Neuronal stem cell (in vitro differentiated cells): ENCODE measurements around the gene CYB5B.

Experiments
- DNase-seq: peaks from one replicate; pipeline ENCODE4 v3.0.0-alpha.2; 2013; ENCODE audit warnings: low spot score
- H2AFZ ChIP-seq: one replicate; pipeline ENCODE4 v1.6.1; 2013; ENCODE audit warnings: mild to moderate bottlenecking, low read length, inconsistent platforms
- H2AK5ac ChIP-seq: 2 replicates; pipeline ENCODE4 v1.6.1; 2013; ENCODE audit warnings: low read depth, mild to moderate bottlenecking, inconsistent platforms, low read length, moderate library complexity, mixed read lengths
- H2BK120ac ChIP-seq: 2 replicates; pipeline ENCODE4 v1.6.1; 2013; ENCODE audit warnings: low read depth, mild to moderate bottlenecking, inconsistent platforms, low read length, moderate library complexity, mixed read lengths
- H2BK12ac ChIP-seq: one replicate; pipeline ENCODE4 v1.6.1; 2013; ENCODE audit warnings: low read length, inconsistent platforms
- H2BK15ac ChIP-seq: 2 replicates; pipeline ENCODE4 v1.6.1; 2013; ENCODE audit warnings: mild to moderate bottlenecking, low read length, inconsistent platforms, mixed read lengths
- H2BK5ac ChIP-seq: one replicate; pipeline ENCODE4 v1.6.1; 2013; ENCODE audit warnings: inconsistent platforms, mild to moderate bottlenecking, low read length, moderate library complexity
- H3K14ac ChIP-seq: one replicate; pipeline ENCODE4 v1.6.1; 2013; ENCODE audit warnings: low read length, inconsistent platforms
- H3K18ac ChIP-seq: 2 replicates; pipeline ENCODE4 v1.6.1; 2013; ENCODE audit warnings: low read length, inconsistent platforms
- H3K23ac ChIP-seq: 2 replicates; pipeline ENCODE4 v1.6.1; 2013; ENCODE audit warnings: low read depth, mild to moderate bottlenecking, mixed read lengths, low read length, inconsistent platforms; ENCODE audit not compliant: poor library complexity
- H3K27ac ChIP-seq: replicated peaks from 3 replicates; pipeline ENCODE4 v1.5.1; 2013; ENCODE audit warnings: low read length, inconsistent platforms
- H3K27me3 ChIP-seq, 3 experiments: 2 replicates each; pipeline ENCODE4 v1.6.1; 2013; ENCODE audit warnings: low read length in 3 of 3, mild to moderate bottlenecking in 2 of 3, inconsistent platforms in 1 of 3, low read depth in 1 of 3, mixed read lengths in 1 of 3, moderate library complexity in 1 of 3; ENCODE audit not compliant: control insufficient read depth in 3 of 3, insufficient read depth in 3 of 3
- H3K36me3 ChIP-seq, 2 donors: replicated peaks in 1 of 2; 2 replicates each; pipeline ENCODE4 v1.6.1; 2013; ENCODE audit warnings: low read length in 2 of 2; ENCODE audit not compliant: control insufficient read depth in 2 of 2, insufficient read depth in 2 of 2
- H3K4ac ChIP-seq: 2 replicates; pipeline ENCODE4 v1.6.1; 2013; ENCODE audit warnings: inconsistent platforms, mild to moderate bottlenecking, low read length, moderate library complexity
- H3K4me1 ChIP-seq, 2 donors: 1 replicate in 1 of 2; 2 replicates in 1 of 2; pipeline ENCODE4 v1.6.1; 2013; ENCODE audit warnings: low read length in 2 of 2, low read depth in 1 of 2; ENCODE audit not compliant: control insufficient read depth in 2 of 2, insufficient read depth in 1 of 2
- H3K4me2 ChIP-seq: one replicate; pipeline ENCODE4 v1.6.1; 2013; ENCODE audit warnings: mild to moderate bottlenecking, low read length, inconsistent platforms; ENCODE audit not compliant: insufficient read depth, poor library complexity, severe bottlenecking
- H3K4me3 ChIP-seq, 2 donors: 2 replicates each; pipeline ENCODE4 v1.5.1; 2013; ENCODE audit warnings: low read length in 2 of 2, mild to moderate bottlenecking in 2 of 2, inconsistent platforms in 1 of 2, moderate library complexity in 1 of 2
- H3K79me1 ChIP-seq: one replicate; pipeline ENCODE4 v1.6.1; 2013; ENCODE audit warnings: low read depth, mild to moderate bottlenecking, inconsistent platforms, low read length, moderate library complexity
- H3K9ac ChIP-seq: one replicate; pipeline ENCODE4 v1.6.1; 2013; ENCODE audit warnings: mild to moderate bottlenecking, low read depth, low read length, inconsistent platforms; ENCODE audit not compliant: poor library complexity
- H3K9me3 ChIP-seq, 2 donors: replicated peaks in 1 of 2; 2 replicates each; pipeline versions ENCODE3 to v1.6.1; 2013; ENCODE audit warnings: low read length in 2 of 2, mild to moderate bottlenecking in 2 of 2, inconsistent platforms in 1 of 2, low read depth in 1 of 2, mixed read lengths in 1 of 2, moderate library complexity in 1 of 2; ENCODE audit not compliant: control insufficient read depth in 2 of 2, insufficient read depth in 1 of 2
- H4K8ac ChIP-seq: one replicate; pipeline ENCODE4 v1.6.1; 2013; ENCODE audit warnings: low read depth, mild to moderate bottlenecking, inconsistent platforms, low read length, moderate library complexity
- H4K91ac ChIP-seq: one replicate; pipeline ENCODE4 v1.6.1; 2013; ENCODE audit warnings: low read length, low read depth, mild to moderate bottlenecking, inconsistent platforms; ENCODE audit not compliant: poor library complexity
- whole genome bisulfite sequencing, 2 donors: extraction: QIAGEN DNeasy Blood & Tissue Kit; methylation state at CpG; one replicate each; pipeline ENCODE4 v1.1.7; 2013; ENCODE audit warnings: missing lambda C conversion rate in 2 of 2, mixed read lengths in 1 of 2; ENCODE audit not compliant: insufficient read length in 2 of 2, insufficient replicate concordance in 1 of 2; ENCODE audit errors: extremely low coverage in 2 of 2; 5-methylcytosine and 5-hydroxymethylcytosine counted together

The CYB5B gene

GRCh38 chr16:69494991-69495392 is 70.6 kb downstream of the CYB5B start:
- Histone ChIP-seq H4K91ac (no peak overlapping the region), H3K23ac (no peak overlapping the region), H3K4me1 (peaks cover 6 to 12% of the 10 kb centered on the region in 2 donors), H3K27ac (no peak overlapping the region), H3K18ac (no peak overlapping the region), H3K4me3 (no peak overlapping the region), H3K4ac (no peak overlapping the region), H2BK5ac (no peak overlapping the region), H3K36me3 (no peaks in the 10 kb centered on the region), H3K27me3 (no peaks in the 10 kb centered on the region), H3K9ac (no peak overlapping the region), H2BK12ac (no peak overlapping the region), H2BK120ac (no peak overlapping the region), H3K4me2 (no peak overlapping the region), H2AFZ (no peak overlapping the region), H3K9me3 (no peaks in the 10 kb centered on the region), H4K8ac (no peak overlapping the region), H3K14ac (no peak overlapping the region), H3K79me1 (no peaks in the 10 kb centered on the region), H2AK5ac (no peak overlapping the region), H2BK15ac (no peak overlapping the region)
- DNase-seq = no peak
- WGBS, 2 donors = no CpG with 5 or more reads among the region's 4 CpGs

DNA sequence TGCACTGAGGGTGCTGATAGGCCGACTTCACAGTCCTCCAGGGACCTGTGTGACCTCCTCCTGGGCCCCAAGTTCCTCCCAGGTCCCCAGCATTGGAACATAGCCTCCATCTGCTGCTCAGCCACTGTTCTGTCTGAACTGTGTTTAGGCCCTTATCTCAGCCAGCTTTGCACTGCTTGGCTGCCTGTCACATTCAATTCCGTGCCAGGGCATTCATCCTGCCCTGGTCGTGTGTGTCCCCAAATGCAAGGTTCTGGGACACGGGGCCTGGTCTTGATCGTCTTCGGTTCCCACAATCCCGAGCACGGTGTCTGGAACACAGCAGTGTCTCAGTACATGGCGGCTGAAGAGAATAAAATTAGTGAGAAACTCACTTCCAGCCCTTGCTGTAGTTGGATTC is 71.4 kb downstream of the CYB5B start:
- no peak overlapping the region for H3K4me2 ChIP-seq
- no peaks in the 10 kb centered on the region for H3K36me3 ChIP-seq
- H2AFZ ChIP-seq = peak overlapping the region; percentile 47
- H3K9me3 ChIP-seq = peaks cover 0 to 2% of the 10 kb centered on the region in 2 donors
- H3K14ac ChIP-seq = no peak overlapping the region
- H2BK5ac ChIP-seq = no peak overlapping the region
- peaks cover 8 to 12% of the 10 kb centered on the region in 2 donors for H3K4me1 ChIP-seq
- H2AK5ac ChIP-seq = no peak overlapping the region
- no peaks in the 10 kb centered on the region for H3K27me3 ChIP-seq
- H3K18ac ChIP-seq = no peak overlapping the region
- no peak overlapping the region for H2BK15ac ChIP-seq
- WGBS, 2 donors = no CpG with 5 or more reads among the region's 9 CpGs
- H4K91ac ChIP-seq = no peak overlapping the region
- DNase-seq = no peak
- no peak overlapping the region for H3K27ac ChIP-seq
- no peak overlapping the region for H3K9ac ChIP-seq
- H3K23ac ChIP-seq = no peak overlapping the region
- no peaks in the 10 kb centered on the region for H3K79me1 ChIP-seq
- no peak overlapping the region for H2BK120ac ChIP-seq
- H2BK12ac ChIP-seq = no peak overlapping the region
- no peak overlapping the region for H4K8ac ChIP-seq
- H3K4me3 ChIP-seq = no peak overlapping the region
- no peak overlapping the region for H3K4ac ChIP-seq

DNA sequence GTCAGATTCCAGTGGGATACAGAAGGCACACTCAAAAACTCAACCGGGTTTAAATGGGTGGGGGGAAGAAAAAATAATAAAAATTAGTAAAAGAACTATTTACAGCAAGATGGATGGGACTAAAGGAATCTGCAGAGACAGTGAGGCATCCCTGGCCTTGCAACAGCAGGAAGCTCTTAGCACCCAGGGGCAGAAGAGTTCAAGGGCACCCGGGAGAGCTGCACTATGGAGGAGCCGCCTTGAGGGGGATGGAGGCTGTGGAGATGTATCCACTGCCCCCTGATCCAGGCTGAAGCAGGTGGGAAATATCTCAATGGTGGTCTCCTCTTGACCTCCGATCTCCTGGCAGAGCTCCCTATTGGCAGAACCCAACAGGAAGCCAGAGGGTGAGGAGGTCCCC is 72.0 kb downstream of the CYB5B start:
- no peak overlapping the region for H3K23ac ChIP-seq
- no peak overlapping the region for H2BK15ac ChIP-seq
- no peak overlapping the region for H4K91ac ChIP-seq
- no CpG with 5 or more reads among the region's 4 CpGs for WGBS, 2 donors
- no peak overlapping the region for H2AFZ ChIP-seq
- peaks cover 0 to 2% of the 10 kb centered on the region in 2 donors for H3K9me3 ChIP-seq
- no peak overlapping the region for H3K27ac ChIP-seq
- H2BK120ac ChIP-seq = no peak overlapping the region
- H3K4me1 ChIP-seq = peaks cover 8 to 12% of the 10 kb centered on the region in 2 donors
- no peaks in the 10 kb centered on the region for H3K27me3 ChIP-seq
- H3K4me3 ChIP-seq = no peak overlapping the region
- H3K18ac ChIP-seq = peak overlapping the region; percentile 44
- H3K79me1 ChIP-seq = no peaks in the 10 kb centered on the region
- H2BK5ac ChIP-seq = no peak overlapping the region
- no peak overlapping the region for H3K4ac ChIP-seq
- no peak overlapping the region for H4K8ac ChIP-seq
- no peak overlapping the region for H3K4me2 ChIP-seq
- H2BK12ac ChIP-seq = no peak overlapping the region
- no peak overlapping the region for H2AK5ac ChIP-seq
- no peak for DNase-seq
- H3K9ac ChIP-seq = no peak overlapping the region
- no peak overlapping the region for H3K14ac ChIP-seq
- no peaks in the 10 kb centered on the region for H3K36me3 ChIP-seq

DNA sequence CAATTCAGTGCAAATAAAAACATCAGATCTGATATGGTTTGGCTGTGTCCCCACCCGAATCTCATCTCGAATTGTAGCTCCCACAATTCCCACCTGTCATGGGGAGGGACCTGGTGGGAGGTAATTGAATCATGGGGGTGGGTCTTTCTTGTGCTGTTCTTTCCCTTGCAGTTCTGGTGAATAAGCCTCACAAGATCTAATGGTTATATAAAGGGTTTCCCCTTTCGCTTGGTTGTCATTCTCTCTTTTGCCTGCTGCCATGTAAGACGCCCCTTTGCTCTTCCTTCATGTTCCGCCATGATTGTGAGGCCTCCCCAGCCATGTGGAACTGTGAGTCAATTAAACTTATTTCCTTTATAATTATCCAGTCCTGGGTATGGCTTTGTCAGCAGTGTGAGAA is 72.5 kb downstream of the CYB5B start:
- Histone ChIP-seq H2AFZ (peak overlapping the region; percentile 72), H2BK120ac (no peak overlapping the region)
- WGBS, 2 donors = no CpG with 5 or more reads among the region's 5 CpGs

More for the DNA sequence above, 72.5 kb downstream of the CYB5B start:
- no peak overlapping the region for H3K4ac ChIP-seq
- H2AK5ac ChIP-seq = no peak overlapping the region
- H3K27me3 ChIP-seq = no peaks in the 10 kb centered on the region
- peaks cover 0 to 2% of the 10 kb centered on the region in 2 donors for H3K9me3 ChIP-seq
- no peak overlapping the region for H3K27ac ChIP-seq
- no peaks in the 10 kb centered on the region for H3K79me1 ChIP-seq
- no peak overlapping the region for H2BK5ac ChIP-seq
- H3K36me3 ChIP-seq = no peaks in the 10 kb centered on the region
- no peak overlapping the region for H3K4me3 ChIP-seq
- H3K9ac ChIP-seq = no peak overlapping the region
- no peak for DNase-seq
- no peak overlapping the region for H3K4me2 ChIP-seq
- H2BK15ac ChIP-seq = no peak overlapping the region
- no peak overlapping the region for H4K8ac ChIP-seq
- H3K18ac ChIP-seq = no peak overlapping the region
- H3K23ac ChIP-seq = no peak overlapping the region
- H3K14ac ChIP-seq = no peak overlapping the region
- H3K4me1 ChIP-seq = peaks cover 8 to 12% of the 10 kb centered on the region in 2 donors
- no peak overlapping the region for H2BK12ac ChIP-seq
- no peak overlapping the region for H4K91ac ChIP-seq
